Measurements from ENCODE around the gene PBX1. TPM values are rescaled to one million over a fixed set of nuclear protein-coding genes. Genes with fewer than 3 reads are reported as not detected.

The PBX1 gene
- total and polyA plus RNA-seq, 2 of the 4 experiments (the other 2 are of a cell fraction), result 13.9 to 17.9 TPM

DNA sequence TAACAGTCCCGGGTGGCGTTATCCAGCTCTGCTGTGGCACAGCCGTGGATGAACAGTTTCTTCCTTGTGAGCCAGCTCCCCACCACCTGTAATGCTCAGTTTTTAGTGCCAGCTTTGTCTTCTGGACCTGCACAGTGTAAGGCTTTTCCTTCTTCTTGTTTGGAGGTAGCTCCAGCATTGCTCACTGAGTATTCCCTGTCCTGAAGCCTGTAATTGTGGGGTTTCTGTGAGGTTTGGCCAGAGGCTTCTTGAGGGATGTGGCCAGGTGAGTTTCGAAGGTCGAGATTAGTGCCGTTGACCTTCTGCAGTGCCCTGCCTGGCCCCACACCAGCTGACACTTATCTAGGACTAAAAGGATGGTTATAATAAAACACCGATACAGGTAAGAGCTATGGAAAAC is 75.0 kb downstream of the PBX1 start:
- no peak for ATAC-seq (ENCODE audit: low read depth)
- TF ChIP-seq RAD21 (IDR thresholded peaks at IDR 0.05; ENCODE audit: low read length), result no peak
- no peak for TF ChIP-seq BHLHE40 (IDR thresholded peaks at IDR 0.05; ENCODE audit: low read depth, low read length)
- no peak for TF ChIP-seq POLR2A (IDR thresholded peaks at IDR 0.05; ENCODE audit: low read depth, low read length)
- no peak for TF ChIP-seq CEBPB (IDR thresholded peaks at IDR 0.05; ENCODE audit: low read depth, low read length)
- TF ChIP-seq, protein P1, sequence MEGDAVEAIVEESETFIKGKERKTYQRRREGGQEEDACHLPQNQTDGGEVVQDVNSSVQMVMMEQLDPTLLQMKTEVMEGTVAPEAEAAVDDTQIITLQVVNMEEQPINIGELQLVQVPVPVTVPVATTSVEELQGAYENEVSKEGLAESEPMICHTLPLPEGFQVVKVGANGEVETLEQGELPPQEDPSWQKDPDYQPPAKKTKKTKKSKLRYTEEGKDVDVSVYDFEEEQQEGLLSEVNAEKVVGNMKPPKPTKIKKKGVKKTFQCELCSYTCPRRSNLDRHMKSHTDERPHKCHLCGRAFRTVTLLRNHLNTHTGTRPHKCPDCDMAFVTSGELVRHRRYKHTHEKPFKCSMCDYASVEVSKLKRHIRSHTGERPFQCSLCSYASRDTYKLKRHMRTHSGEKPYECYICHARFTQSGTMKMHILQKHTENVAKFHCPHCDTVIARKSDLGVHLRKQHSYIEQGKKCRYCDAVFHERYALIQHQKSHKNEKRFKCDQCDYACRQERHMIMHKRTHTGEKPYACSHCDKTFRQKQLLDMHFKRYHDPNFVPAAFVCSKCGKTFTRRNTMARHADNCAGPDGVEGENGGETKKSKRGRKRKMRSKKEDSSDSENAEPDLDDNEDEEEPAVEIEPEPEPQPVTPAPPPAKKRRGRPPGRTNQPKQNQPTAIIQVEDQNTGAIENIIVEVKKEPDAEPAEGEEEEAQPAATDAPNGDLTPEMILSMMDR (conservative IDR thresholded peaks at IDR 0.05; ENCODE audit: low read depth, low read length), result no peak
- no peak for TF ChIP-seq MAZ (IDR thresholded peaks at IDR 0.05; ENCODE audit: borderline replicate concordance, low read depth, low read length)
- TF ChIP-seq RFX5 (IDR thresholded peaks at IDR 0.05; ENCODE audit: low read depth, low read length), result no peak
- TF ChIP-seq, protein P2, sequence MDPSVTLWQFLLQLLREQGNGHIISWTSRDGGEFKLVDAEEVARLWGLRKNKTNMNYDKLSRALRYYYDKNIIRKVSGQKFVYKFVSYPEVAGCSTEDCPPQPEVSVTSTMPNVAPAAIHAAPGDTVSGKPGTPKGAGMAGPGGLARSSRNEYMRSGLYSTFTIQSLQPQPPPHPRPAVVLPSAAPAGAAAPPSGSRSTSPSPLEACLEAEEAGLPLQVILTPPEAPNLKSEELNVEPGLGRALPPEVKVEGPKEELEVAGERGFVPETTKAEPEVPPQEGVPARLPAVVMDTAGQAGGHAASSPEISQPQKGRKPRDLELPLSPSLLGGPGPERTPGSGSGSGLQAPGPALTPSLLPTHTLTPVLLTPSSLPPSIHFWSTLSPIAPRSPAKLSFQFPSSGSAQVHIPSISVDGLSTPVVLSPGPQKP (IDR thresholded peaks at IDR 0.05; ENCODE audit: borderline replicate concordance, low read depth, low read length), result no peak
- TF ChIP-seq FOS (IDR thresholded peaks at IDR 0.05; ENCODE audit: low read depth, low read length), result no peak
- TF ChIP-seq MAFK (IDR thresholded peaks at IDR 0.05; ENCODE audit: low read depth, low read length), result no peak
- no peak for TF ChIP-seq CHD1 (IDR thresholded peaks at IDR 0.05; ENCODE audit: low read depth, low read length)
- no peak for TF ChIP-seq MXI1 (IDR thresholded peaks at IDR 0.05; ENCODE audit: borderline replicate concordance, low read depth, low read length)
- TF ChIP-seq NFE2L2 (IDR thresholded peaks at IDR 0.05; ENCODE audit: low read depth, low read length), result no peak
- no peak for TF ChIP-seq SMC3 (IDR thresholded peaks at IDR 0.05; ENCODE audit: low read depth, low read length)
- TF ChIP-seq, protein P3, sequence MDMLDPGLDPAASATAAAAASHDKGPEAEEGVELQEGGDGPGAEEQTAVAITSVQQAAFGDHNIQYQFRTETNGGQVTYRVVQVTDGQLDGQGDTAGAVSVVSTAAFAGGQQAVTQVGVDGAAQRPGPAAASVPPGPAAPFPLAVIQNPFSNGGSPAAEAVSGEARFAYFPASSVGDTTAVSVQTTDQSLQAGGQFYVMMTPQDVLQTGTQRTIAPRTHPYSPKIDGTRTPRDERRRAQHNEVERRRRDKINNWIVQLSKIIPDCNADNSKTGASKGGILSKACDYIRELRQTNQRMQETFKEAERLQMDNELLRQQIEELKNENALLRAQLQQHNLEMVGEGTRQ (IDR thresholded peaks at IDR 0.05; ENCODE audit: low read depth, low read length), result no peak
- no peak for TF ChIP-seq RCOR1 (IDR thresholded peaks at IDR 0.05; ENCODE audit: insufficient replicate concordance, low read length)
- Histone ChIP-seq H3K27ac (ENCODE audit: insufficient read depth, low read length) (no peak overlapping the region), H3K4ac (ENCODE audit: low read depth, low read length) (no peak overlapping the region), H4K20me1 (ENCODE audit: insufficient read depth, low read length) (no peaks in the 10 kb centered on the region; the same call in 1 of the 2 replicates), H2BK20ac (ENCODE audit: low read depth, low read length) (no peak overlapping the region), H2AK9ac (replicated peaks; ENCODE audit: low read depth, low read length, poor library complexity) (no peak overlapping the region), H3K27me3 (ENCODE audit: control insufficient read depth, insufficient read depth, low read length) (no peaks in the 10 kb centered on the region), H2AFZ (replicated peaks; ENCODE audit: low read length, poor library complexity) (no peak overlapping the region), H2AK5ac (ENCODE audit: low read depth, low read length) (no peak overlapping the region), H3K36me3 (ENCODE audit: control insufficient read depth, insufficient read depth, low read length) (peaks cover 13% of the 10 kb centered on the region; the same call in 1 of the 2 replicates), H4K91ac (ENCODE audit: insufficient read depth, low read depth, low read length) (no peak overlapping the region), H2BK120ac (ENCODE audit: low read depth, low read length) (no peak overlapping the region), H3K4me2 (ENCODE audit: low read depth, low read length) (no peak overlapping the region), H4K8ac (ENCODE audit: low read depth in 2 of 2, low read length in 2 of 2) (no peak overlapping the region), H3K9ac (ENCODE audit: low read depth, low read length) (no peak overlapping the region), H3K18ac (ENCODE audit: low read depth, low read length) (no peak overlapping the region), H3K4me1 (ENCODE audit: control insufficient read depth, insufficient read depth, low read length) (peaks cover 13% of the 10 kb centered on the region), H3K23ac (ENCODE audit: low read depth, low read length) (no peak overlapping the region), H3K14ac (replicated peaks; ENCODE audit: low read depth, low read length) (no peak overlapping the region), H3K9me1 (ENCODE audit: insufficient read depth, low read length) (peaks cover 11% of the 10 kb centered on the region; the same call in 1 of the 2 replicates), H4K5ac (ENCODE audit: low read depth, low read length) (no peak overlapping the region), H3K79me1 (ENCODE audit: low read depth in 1 of 2, low read length in 2 of 2) (peaks cover 11 to 18% of the 10 kb centered on the region in 2 experiments; a peak in 3 of 4 replicates), H3K9me3 (ENCODE audit: control insufficient read depth, insufficient read depth, low read length) (no peaks in the 10 kb centered on the region), H3K56ac (ENCODE audit: extremely low read depth, insufficient read depth, low read length) (no peak overlapping the region), H3K4me3 (ENCODE audit: insufficient read depth, low read depth, low read length) (no peak overlapping the region), H2BK5ac (ENCODE audit: low read depth, low read length, poor library complexity, severe bottlenecking) (no peak overlapping the region), H2BK15ac (ENCODE audit: low read depth, low read length) (no peak overlapping the region)
- dilution Hi-C loops (cut with HindIII; ENCODE audit: low sequenced_read_pairs, unreplicated experiment) (no loop called here), in situ Hi-C loops (cut with MboI; ENCODE audit: low sequenced_read_pairs) (no loop called here), intact Hi-C loops (cut with micrococcal nuclease) (no loop called here)
- no TSS peak for BruUV-seq (replicated peaks)
- POLR2A ChIA-PET (ENCODE audit: unreplicated experiment), result no interaction called here
- no CpG with 5 or more reads among the region's 7 CpGs for WGBS, 2 experiments (ENCODE audit: extremely low coverage in 2 of 2, insufficient read length in 1 of 2)
- DNase-seq, result no peak
- CTCF ChIA-PET, result interaction anchor here (1.0 kb wide), 1 partner anchor 9 kb away, joined by 3 read pairs; no protein-coding TSS in a partner anchor
